NCI-H1436 treated with DMSO at 0.1 percent for 48 hours (cell line): Measurements from ENCODE around the gene IFT27.
A peak's percentile ranks its signal among the peaks of the same experiment; 100 is the strongest.

ENCODE experiments used
- DNase-seq: peaks from one replicate; lab custom pipeline; 2025; lab: John Stamatoyannopoulos, UW

The IFT27 gene, protein sequence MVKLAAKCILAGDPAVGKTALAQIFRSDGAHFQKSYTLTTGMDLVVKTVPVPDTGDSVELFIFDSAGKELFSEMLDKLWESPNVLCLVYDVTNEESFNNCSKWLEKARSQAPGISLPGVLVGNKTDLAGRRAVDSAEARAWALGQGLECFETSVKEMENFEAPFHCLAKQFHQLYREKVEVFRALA

DNA sequence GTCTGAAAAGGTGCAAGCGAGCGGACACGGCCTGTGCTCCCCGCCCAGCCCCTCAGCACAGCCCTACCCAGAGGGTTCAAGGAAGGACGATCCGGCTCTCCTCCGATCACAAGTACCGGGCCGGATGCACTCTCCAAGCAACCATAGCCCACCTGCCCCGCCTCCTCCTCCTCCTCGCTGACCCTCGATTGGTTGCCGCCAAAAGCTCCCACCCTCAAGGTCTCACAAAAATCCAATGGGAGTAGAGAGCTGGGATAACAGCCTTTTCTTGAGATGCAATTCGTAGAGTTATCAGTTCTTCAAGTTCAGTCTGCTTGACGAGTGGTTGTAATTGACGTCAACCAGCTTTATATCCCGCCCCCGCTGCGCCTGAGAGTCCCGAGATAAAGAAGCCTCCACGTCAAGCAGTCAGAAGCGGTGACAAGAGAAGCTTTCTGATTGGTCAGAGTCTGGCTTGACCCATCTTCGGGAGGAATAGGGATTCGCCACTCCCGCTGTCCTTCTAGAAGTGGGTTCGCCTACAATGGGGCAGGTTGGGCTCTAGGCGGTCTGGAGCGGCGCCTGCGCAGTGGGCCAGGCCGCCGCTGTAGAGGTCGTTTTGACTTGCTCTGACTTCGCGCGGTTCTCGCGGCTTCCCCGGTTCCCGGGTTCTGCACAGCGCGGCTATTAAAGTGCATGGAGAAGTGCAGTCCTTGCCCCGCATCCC, at the start of gene IFT27:
TSS of gene IFT27 (minus strand) at position 156 of the 706 bp plus-strand sequence. CDS start 412 bp downstream, outside the sequence.
- peak; percentile 100 for DNase-seq

DNA sequence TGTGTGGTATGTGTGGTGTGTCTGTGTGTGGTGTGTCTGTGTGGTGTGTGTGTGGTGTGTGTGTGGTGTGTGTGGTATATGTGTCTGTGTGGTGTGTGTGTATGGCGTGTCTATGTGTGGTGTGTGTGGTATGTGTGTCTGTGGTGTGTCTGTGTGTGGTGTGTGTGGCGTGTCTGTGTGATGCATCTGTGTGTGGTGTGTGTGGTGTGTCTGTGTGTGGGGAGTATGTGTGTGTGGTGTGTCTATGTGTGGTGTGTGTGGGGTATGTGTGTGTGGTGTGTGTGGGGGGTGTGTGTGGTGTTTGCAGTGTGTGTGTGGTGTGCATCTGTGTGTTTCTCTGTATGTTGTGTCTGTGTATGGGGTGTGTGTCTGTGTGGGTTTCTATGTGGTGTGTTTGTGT, 48.7 kb upstream of the IFT27 start:
- DNase-seq: no peak

DNA sequence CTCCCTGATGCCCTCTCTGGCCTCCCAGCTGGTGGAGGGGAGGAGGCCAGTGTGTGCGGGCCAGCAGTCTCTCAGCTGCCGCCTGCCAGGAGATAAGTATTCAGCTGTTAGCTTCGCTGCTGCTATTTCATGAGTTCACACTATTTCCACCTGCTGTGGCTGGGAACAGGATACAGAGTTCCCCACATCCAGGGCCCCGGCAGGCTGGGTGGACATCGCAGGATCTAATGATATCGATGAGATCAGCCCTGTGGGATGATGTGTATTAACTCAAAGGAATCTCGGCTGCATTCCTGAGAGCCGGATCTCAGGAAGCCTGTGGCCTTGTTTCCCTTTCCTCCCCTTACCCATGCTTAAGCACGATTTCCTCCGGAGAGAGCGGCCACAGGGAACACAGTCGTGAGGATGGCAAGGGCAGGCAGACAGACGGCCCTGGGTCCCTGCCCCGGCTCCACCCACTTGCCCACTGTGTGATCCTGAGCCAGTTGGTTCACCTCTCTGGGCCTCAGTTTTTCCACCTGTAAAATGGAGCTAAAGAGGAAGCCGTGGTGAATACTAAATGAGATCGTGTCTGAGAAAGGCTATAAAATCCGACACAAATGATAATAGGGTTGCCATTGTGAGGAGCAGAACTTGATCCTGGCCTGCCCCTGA, 47.4 kb upstream of the IFT27 start:
- no peak for DNase-seq

DNA sequence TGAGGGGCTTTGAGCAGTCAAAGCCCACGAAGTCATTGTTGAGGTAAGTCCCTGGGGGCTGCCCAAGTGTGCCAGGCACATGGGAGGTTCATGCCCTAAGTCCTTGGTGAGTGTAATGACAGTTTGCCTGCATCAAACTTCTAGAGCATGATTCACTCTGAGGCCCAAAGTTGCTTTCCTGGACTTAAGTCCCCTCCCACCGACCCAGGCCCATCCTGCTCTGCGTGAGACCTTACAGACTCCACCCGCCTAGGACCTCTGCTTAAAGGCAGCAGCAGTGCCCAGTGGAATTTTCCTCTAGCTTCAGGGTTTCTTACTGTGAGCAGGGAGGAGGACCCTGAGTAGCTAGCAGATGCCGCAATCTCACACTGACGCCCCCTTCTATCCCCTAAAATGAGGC, 46.7 kb upstream of the IFT27 start:
- DNase-seq: no peak

DNA sequence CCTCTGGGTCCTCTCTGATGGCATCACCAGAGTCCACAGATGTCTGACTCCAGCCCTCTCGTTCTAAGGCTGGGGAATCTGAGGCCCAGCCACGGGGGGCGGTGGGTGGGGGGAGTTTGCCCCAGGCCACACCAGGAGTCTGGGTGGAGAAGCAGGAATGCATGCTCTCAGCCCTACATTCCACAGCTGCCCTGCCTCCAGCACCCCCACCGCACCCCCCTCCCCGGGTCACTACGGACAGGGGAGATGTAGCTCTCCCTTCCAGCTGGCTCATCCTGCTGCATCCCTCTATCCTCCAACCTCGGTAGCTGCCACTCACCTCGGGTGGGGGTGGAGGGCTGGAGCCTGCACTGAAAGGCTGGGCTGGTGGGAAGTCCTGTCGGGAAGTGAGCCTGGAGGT, 43.2 kb upstream of the IFT27 start:
- DNase-seq: no peak

DNA sequence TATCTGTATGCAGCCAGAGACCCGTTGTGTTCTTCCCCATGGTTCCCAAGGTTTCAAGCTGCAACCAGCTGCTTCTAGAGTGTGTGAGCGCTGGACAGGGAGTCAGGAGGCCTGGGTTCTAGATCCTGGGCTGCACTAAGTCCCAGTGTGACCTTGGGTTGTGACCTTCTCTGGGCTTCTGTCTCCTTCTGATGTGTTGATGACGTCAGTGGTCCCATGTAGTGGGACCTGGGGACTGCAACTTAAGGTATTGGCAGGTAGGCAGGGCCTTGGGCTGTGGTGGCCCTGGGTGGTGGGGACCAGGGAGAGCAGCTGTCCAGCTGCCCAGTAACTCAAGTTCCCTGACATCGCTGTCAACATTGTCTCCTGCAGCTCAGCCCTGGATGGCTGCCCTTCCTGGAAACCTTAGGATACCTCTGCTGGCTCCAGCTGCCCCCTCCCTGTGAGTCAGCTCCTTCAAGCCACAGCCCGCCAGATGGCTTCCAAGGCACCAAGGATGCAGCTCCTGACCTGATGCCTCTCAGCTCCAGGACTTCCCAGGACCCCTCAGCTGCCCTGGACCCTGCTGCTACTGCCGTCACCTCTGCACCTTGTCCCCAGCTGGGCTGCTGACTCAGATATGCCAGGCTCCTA, 42.2 kb upstream of the IFT27 start:
- DNase-seq: no peak

DNA sequence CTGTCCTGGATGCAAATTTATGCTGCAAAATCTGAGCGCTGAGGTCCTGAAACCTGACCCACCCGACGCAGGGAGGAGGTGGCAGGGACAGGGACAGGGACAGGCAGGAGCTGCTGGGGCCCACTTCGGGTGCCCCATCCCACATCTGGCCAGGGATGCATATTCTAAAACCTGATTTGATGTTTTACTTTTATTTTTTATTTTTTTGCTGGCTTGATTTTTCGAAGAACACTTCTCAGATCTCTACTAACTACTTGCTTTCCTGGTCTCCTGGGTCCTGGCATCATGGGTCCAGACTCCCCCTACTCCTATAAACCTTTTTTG, 41.6 kb upstream of the IFT27 start:
- DNase-seq: no peak

DNA sequence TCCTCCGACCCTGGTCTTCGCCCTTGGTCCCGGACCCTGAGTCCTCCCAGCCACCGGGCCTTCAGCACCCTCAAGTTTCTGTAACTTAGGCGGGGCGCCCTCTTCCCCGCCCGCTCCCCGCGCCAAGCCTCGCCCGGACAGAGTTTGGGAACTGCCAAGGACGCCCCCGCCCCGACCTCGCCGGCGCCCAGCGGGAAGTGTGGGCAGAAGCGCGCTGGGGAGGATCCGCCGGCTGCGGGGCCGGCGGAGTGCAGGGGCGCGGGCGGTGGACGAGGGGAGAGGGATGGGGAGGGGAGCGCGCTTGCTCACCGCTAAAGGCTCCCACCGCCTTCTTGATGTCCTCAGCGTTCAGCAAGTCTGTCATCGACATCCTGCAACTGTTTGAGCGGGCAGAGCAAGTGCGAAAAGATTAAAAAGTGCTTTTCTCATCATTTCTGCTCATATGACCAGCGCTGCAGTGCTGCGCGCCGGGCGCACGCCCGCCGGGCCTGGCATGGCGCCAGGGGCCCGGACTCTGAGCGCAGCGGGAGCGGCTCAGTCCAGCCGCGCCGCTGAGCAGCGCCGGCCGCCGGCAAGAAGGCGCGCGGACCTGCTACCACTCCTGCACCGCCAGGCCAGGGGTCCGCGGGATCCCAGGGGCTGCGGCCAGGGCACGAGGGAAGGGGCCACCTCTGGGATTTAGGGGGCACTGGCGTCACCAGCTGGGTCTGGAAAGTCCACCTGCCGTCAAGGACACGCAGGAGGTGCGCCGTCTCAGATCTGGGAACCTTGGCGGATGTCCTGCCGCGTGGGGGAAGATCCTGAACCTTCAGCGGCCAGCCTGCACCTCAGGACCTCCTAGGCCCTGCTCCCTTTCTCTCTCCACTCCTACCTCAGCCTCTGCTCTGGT, 41.0 kb upstream of the IFT27 start, which contains the start of gene PVALB:
TSS of gene PVALB (minus strand) at position 400 of the 889 bp plus-strand sequence. CDS start at position 370, 30 bp downstream.
- no peak for DNase-seq

DNA sequence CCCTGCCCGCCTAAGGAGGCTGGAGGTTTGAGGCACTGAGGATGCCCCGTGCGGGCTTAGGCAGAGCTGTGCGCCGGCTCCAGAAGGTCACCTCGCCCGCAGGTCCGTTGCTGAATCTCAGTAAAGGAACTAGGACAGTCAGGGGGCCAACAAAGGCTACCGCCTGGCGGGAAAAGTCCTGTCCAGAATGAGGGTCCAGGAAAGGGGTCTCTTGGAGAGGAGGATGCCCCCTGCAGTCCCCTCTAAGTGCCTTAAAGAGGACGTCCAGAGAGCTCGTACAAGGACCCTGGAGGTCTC, 40.4 kb upstream of the IFT27 start:
- DNase-seq: no peak

DNA sequence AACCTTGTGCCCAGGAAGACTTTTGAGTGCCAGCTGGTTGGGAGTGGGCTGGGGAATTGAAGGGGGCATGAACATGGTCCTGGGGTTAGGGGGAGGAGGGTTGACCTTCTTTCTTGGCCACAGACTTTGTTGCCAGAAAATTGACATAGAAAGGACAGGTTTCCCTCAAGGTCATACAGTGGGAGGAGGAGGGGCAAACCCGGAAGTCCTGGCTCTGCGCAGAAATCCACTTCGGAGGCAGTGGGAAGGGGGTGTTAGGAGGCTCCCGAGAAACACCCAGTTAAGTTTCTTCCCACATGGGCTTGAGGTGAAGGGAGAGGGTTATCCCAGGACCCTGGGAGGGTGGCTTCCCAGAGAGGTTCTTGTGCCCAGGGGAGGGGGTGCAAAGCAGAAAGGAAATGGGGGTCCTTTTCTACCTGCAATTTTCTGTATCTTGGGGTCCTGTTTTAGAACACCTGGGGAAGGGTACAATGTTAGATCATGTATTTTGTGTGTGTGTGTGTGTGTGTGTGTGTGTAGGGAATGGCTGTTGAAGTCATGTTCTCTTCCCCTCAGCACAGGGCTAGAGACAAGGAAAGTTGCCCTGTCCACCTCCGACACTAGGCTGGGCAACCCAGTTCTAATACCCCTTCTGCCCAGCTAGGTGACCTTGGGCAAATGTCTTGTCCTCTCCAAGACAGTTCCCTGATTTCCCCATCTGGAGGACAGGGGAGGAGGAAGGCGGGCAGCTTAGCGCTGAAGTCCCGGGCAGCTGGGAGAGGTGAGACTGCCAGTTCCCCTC, 39.8 kb upstream of the IFT27 start:
- DNase-seq: no peak

DNA sequence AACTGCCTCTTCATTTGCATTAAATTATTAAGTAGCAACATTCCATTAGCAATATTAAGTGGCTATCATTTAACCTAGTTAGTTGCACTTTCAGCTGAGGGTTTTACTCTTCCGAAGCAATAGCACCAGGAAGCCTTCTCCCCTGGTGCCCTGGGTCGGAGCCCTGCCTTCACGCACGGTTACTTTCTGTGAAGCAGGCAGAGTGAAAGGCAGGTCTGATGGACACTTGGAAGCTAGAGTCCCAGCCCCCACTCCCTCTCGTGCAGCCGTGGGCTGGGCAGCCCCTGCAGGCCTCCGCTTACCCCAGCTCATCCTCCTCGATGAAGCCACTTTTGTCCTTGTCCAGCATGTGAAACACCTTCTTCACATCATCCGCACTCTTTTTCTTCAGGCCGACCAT, 38.9 kb upstream of the IFT27 start:
- DNase-seq: no peak

DNA sequence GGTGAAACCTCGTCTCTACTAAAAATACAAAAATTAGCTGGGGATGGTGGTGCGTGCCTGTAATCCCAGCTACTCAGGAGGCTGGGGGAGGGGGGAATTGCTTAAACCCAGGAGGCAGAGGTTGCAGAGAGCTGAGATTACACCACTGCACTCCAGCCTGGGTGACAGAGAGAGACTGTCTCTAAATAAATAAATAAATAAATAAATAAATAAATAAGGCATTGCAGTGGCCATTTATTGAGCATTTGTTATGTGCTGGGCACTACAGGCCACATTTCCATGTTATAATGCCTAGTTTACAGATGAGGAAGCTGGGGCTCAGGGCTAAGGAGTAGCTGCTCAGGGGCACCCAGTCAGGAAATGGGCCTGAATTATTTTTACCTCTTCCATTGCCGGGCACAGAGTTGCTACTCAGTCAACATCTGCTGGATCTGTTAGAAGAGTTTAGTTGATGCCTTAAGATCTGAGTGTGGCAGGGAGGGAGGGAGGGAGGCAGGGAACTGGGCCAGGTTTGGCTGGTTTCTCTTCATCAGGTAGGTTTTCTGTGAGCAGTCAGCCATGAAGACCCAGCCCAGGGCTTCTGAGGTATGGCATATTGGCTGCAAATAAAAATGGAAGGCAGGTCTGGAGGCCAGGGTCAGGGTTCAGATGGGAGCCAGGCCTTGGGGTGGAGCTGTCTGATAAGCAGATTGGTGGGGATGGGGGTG, 35.3 kb upstream of the IFT27 start:
- no peak for DNase-seq

DNA sequence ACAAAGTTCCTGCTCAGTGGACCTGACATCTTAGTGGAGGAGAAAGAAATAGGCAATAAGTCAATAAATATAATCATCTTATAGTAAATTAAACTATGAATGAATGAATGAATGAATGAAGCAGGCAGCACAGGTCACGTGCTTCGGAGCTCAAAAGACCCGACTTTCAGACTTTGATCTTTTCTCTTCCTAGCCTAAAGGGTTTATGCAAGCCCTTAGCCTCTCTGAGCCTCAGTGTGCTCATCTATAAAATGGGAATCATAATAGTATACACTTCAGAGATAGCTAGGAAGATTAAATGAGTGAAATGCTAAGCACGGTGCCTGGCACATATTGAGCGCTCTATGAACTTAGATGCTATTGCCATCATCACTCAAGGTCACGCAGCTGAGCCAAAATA, 33.4 kb upstream of the IFT27 start:
- no peak for DNase-seq

DNA sequence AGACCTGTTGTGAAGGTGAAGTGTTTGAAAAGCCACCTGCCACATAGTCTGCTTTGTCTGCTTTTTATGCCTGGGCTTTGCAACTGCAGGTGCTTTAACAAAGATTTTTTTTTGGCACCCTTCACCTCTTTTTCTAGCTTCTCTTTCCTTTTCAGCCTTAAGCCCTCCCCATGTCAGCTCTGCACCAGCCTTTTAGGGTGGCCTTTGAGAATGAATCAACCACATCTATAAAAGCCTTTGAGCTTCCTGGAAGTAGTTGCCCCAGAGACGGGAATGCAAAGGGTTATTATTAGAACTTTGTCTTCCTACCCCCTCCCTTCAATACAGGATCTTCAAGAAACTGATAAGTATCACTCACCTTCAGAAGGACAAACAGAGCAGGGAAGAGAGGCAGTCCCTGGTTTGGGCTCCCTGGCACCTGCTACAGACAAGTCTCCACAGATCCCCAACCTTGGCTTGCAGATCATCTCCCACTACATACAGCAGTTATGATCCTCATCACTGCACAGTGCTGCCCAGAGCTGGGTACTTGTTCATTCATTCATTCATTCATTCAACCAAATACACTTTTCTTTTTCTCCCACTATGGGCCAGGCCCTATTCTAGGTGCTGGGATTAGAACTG, 32.9 kb upstream of the IFT27 start:
- DNase-seq: no peak

DNA sequence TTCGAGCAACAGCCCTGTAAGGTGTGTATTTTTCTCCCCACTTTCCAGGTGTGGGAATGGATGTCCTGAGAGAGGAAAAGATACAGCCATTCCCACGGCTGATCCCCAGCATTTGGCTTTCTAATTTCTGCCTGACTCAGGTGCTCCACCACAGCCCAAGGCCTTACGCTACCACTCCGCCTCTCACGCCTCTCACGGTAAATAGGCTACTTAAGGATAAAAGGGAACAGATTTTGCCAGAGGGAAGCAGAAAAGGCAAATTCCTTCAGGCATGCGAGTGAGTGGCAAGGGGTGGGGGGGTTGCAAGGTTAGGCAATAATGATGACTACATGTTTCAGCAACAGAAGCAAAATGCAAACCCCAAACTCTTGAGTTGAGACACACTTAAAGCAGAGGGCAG, 31.7 kb upstream of the IFT27 start:
- DNase-seq: no peak

DNA sequence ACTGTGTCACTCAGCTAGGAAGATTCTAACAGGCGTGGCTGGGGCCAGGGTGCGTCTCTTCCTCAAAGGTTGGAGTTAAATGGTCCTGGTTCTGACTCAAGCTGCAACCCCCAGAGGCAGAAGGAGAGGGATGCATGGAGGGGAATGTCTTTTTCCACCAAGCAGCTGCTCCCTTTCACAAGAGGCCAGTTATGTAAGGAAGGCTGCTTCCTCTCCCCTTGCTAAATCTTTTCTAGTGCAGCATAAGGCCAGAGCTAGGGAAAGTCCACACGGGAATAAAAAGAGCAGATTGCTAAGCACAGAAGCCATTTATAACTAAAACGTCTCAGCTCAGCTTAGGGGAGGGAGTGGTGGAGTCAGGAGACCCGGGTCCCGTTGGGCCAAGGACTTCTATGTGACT, 30.9 kb upstream of the IFT27 start:
- DNase-seq: no peak

DNA sequence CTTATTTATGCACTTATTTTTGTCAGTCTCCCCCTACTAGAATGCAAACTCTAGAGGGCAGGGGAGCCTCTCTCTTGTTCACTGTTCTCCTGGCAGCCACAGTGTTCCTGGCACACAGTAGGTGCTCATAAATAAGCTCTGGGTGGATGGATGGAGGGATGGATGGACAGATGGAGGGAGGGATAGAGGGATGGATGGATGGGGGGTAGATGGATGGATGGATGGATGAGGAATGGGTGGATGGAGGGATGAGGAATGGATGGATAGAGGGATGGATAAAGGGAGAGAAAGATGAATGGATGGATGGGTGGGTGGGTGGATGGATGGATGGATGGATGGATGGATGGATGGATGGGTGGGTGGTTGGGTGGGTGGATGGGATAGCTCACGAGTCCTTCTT, 27.4 kb upstream of the IFT27 start:
- no peak for DNase-seq

DNA sequence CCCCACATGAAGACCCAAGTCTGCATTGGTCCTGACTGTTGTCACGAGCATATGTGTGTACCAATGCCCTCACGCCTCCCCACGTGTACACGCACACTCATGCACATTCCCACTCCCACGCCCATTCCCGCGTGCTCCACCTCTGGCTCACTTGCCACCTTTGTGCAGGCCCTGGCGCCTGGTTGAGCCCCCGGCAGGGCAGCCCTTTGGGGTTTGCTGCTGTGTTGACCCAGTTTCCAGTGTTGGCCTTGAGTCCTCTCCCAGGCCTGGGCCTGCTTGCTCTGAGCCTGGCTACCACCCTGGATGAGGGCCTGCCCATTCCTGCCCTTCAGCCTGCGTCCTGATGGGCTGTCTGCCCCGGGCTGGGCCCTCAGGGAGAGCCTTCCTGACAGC, 22.8 kb upstream of the IFT27 start:
- no peak for DNase-seq

DNA sequence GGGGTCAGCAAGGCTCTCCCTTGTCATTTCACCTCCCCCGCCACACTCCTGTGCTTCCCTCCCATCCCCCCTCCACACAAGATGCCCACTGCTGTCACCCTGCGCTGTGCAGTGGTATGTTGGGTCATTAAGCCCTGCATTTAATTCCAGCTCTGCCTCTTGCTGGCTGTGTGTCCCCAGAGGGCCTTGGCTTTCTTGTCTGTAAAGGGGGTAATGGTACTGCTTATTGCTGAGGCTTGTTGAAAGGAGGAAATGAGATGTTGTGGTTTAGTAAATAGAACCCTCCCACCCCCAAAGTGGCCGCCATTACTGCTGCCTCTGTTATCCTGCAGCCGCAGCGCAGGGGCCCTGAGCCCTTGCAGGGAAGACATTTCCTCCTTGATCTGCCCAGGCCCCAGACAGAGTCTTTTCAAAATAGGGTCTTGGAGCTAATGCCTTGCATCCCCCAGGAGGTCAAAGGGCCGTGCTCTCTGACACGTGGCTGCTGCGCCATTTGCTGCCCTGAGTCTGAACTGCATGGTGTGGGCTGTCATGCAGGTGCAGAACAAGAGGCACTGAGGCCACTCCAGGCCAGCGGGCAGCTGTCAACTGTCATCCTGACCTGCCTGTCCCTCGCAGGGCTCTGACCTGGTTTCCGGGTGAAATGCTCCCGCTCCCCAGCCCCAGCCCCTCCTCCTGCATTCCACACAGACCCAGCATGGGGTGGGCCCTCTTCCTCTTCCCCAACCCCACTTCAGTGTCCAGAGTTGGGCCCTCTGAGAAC, 22.2 kb upstream of the IFT27 start:
- no peak for DNase-seq

DNA sequence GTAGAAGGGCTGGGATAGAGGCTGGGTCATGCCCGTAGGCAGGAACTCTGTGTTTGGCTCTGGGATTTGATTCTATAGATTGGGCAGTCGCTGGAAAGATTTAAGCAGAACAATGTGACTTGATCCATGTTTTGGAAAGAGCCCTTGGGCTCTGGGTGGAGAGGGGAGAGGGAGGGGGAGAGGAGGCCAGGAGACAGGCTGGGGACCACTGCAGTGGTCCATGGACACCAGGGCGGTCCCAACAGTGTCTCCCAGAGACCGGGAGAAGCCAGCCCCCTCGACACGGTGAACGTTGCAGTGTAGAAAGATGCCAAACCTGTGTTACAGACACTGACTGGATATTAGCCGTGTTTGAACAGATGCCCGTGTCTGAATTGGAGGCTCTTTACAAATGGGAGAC, 21.5 kb upstream of the IFT27 start:
- no peak for DNase-seq
